ENCODE results near the gene NT5DC1.

- TF ChIP-seq CTCF (IDR thresholded peaks at IDR 0.05 in 4 of 5, conservative IDR thresholded peaks at IDR 0.05 in 1 of 5) = no peak
- TF ChIP-seq POLR2A (IDR thresholded peaks at IDR 0.05) = no peak
Observed at GRCh38 chr6:116191881-116192280, 91.2 kb downstream of the NT5DC1 start.
